SK-N-MC (cell line): ENCODE measurements around the gene NFIB.

Source experiments
- EZH2 ChIP-seq: fragments of 200-600 bp; sonication (generic); IDR thresholded peaks from one replicate; pipeline ENCODE4 v1.6.1; 2017; ENCODE audit warnings: antibody characterized with exemption
- POLR2AphosphoS5 ChIP-seq: IDR thresholded peaks from 2 replicates; pipeline ENCODE4 v1.6.1; 2012; ENCODE audit warnings: mild to moderate bottlenecking, low read depth, low read length, borderline replicate concordance

GRCh38 chr9:14170973-14171596, 142.9 kb downstream of the NFIB start:
- TF ChIP-seq EZH2 (no peak), POLR2AphosphoS5 (no peak)
